GM19035 (cell line): Measurements from ENCODE around the gene B3GNT9.
"Not testable (repeated sequence)": the region's sequence is repeated elsewhere in the genome, so short reads cannot be mapped to it uniquely, and the experiment has no call there.

Experiments used
- ATAC-seq: cut with Tn5 transposase; IDR thresholded peaks from one replicate; pipeline ENCODE4 v1.9.1; 2021; ENCODE audit not compliant: unreplicated experiment

B3GNT9 gene

GRCh38 chr16:67154578-67155294 is 3.9 kb upstream of the B3GNT9 start:
- ATAC-seq: no peak

GRCh38 chr16:67151431-67152097 is 766 bp upstream of the B3GNT9 start:
- no peak for ATAC-seq

GRCh38 chr16:67150047-67150832 is 558 bp downstream of the B3GNT9 start:
- ATAC-seq: no peak

- no peak for ATAC-seq
Observed at GRCh38 chr16:67149276-67150046, 1.3 kb downstream of the B3GNT9 start.

- no peak for ATAC-seq
Observed at GRCh38 chr16:67148656-67149275, 2.0 kb downstream of the B3GNT9 start.

GRCh38 chr16:67148221-67148620 is 2.6 kb downstream of the B3GNT9 start:
- ATAC-seq: no peak

- no peak for ATAC-seq
Observed at GRCh38 chr16:67147437-67148140, 3.2 kb downstream of the B3GNT9 start.

- no peak for ATAC-seq
Observed at GRCh38 chr16:67146523-67147357, 4.1 kb downstream of the B3GNT9 start.

- no peak for ATAC-seq
Observed at GRCh38 chr16:67145746-67146145, 5.1 kb downstream of the B3GNT9 start.

GRCh38 chr16:67144943-67145342 is 5.9 kb downstream of the B3GNT9 start:
- no peak for ATAC-seq

GRCh38 chr16:67142342-67142741 is 8.5 kb downstream of the B3GNT9 start:
- ATAC-seq: no peak

DNA sequence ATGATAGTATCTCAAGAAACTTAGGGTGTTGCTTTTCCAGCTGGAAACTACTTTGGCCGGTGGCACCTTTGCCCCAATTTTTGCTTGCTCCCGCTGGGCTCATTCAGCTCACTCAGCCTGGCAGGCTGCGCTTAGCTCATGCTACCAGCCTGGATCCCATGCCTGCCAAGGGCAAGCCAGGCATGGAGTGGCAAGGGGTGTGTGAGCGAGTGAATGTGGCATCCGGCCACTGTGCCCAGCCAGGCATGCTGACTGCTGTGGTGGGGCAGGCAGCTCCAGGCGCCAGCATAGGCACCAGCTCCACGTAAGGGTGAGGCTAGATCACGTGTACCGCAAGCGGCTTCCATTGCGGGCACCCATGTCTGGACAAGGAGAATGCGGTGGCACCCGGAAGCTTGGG is 9.4 kb downstream of the B3GNT9 start:
- no peak for ATAC-seq

- no peak for ATAC-seq
Observed at GRCh38 chr16:67137605-67138004, 13.2 kb downstream of the B3GNT9 start.

- ATAC-seq: no peak
Observed at GRCh38 chr16:67129422-67129821, 21.4 kb downstream of the B3GNT9 start.

GRCh38 chr16:67128887-67129286 is 21.9 kb downstream of the B3GNT9 start:
- no peak for ATAC-seq

DNA sequence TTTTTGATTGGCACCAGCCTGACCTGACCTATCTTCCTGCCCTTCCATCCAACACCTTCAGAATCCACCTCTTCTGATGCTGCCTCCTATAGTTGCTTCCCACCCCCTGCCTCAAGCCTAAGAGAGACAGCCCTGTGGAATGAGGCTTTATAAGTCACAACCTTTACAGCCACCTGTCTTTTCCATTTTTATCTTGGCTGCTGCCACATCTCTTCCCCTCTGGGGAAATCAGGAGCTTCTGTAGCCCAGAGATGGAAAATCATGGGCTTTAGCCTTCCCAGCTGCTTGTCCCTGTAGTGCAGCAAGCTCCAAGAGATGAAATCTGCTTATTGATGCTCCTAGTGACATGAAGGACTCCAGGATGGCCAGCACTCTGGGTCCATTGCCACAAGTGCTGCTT is 22.4 kb downstream of the B3GNT9 start:
- no peak for ATAC-seq

- ATAC-seq: not testable (repeated sequence)
Observed at GRCh38 chr16:67122799-67123198, 28.0 kb downstream of the B3GNT9 start.

DNA sequence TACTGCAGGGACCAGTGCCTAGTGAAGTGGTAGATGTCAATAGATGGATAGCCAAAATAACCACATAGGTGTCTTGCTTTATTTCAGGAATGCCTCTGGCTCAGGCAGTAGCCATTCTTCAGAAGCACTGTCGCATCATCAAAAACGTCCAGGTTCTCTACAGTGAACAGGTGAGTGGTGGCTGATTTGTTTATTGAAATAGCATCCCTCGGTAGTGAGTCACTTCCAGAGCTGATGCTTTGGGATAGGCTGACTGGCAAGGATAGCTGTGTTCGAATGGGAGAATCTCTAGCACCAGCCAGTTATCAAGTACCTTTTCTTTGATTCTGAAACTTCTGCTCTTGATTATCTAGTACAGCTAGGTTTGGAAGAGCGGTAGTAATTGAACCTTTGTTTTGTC is 30.8 kb downstream of the B3GNT9 start:
- no peak for ATAC-seq

GRCh38 chr16:67117716-67118115 is 33.1 kb downstream of the B3GNT9 start:
- no peak for ATAC-seq
